HG02973 (cell line): ENCODE data around the gene SMIM20.
A peak's percentile ranks its signal among the peaks of the same experiment; 100 is the strongest.
"Not testable (repeated sequence)": the region's sequence is repeated elsewhere in the genome, so short reads cannot be mapped to it uniquely, and the experiment has no call there.

Experiments
- ATAC-seq: cut with Tn5 transposase; IDR thresholded peaks from one replicate; pipeline ENCODE4 v1.9.1; 2021; ENCODE audit warnings: moderate library complexity; ENCODE audit not compliant: unreplicated experiment

Gene SMIM20

DNA sequence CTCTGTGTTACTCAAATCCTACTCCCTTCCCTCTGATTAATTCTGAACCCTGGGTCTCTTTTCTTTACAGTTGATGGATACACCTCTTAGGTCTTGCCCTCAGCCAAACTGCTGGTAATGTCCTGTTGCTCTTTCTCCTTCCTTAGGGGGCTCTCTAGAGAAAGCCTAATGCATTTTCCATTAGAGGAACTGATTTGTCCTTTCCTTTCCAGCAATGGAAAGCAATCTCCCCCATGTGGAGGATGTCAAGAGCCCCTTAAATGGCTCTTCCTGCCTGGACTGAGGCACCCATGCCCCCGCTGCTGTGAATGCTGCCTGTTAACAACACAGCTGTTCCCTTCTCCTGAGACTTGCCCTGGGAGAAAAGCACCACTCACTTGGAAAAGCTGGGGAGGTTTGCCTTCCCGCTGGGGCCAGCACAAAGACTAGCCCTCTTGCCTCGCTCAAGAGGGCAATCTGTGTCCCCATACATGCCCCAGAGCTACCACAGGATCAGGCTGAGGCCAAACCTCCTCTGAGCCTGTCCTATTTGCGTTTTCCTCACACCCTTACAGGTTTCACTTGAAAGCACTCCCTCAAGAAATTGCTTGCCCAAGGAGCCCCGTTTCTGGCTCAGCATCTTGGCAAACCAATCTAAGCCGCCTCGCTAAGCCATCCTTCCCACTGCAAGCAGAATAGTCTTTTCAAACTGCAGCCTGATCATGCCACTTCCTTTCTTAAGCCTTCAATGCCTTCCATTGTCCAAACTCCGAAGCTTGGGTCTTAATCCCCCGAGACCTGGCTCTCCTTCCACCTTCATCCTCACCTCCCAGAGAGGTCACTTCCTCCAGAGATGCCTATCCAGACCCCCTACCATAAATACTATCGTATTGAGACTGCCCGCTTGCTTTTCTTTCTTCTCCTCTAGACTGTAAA is 23.2 kb upstream of the SMIM20 start:
- no peak for ATAC-seq

DNA sequence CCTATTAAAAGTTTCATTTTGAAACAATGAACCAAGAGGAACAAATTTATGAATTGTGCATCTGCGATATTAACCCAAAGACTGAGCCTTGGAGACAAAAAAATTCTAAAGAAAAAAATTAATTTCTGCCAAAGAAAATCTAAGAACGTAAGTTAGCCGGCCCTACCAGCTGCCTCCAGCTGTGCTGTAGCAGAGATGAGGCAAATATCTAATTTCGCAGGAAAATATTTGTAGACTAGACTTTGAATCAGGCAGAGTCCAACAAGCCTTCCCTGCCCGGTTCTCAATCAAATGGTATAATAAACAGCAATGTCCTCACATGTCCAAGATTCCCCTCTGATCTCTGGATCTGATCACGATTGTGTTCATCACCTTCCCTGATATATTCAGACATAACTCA is 21.2 kb upstream of the SMIM20 start:
- no peak for ATAC-seq

DNA sequence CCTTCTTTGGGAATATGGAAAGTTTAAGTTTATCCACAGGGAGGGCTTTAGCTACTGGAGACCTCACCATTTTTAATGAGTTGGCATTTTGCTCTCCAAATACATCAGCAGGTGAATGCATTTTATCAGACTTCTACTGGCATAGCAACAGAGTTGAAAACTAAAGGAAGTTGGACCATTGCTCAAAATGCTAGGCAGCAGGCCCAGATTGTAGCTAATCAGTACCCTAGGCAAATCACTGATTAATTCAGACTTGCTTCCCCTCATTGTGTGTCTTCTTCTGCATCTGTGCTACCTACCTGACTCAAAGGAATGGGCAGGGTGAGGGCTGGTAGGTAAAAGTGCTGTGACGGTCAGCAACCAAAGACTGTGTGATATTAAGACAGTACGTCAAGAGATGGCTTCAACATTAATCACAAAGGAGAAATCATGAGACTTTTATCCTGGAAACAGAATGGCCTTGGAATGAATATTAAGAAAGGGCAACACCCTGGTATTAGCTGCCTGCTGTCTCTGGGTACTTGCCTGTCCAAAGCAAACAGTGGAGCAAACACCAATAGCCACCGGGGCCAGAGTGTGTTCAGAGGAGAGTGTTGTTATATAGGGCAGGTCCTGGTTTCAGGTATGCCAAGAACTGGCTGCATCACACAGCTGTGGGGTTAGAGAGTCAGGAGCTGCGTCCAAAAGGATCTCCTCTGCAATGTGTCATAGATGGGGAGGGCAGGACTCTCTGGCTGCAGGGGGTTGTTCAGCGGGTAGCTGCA is 17.1 kb upstream of the SMIM20 start:
- ATAC-seq = no peak

DNA sequence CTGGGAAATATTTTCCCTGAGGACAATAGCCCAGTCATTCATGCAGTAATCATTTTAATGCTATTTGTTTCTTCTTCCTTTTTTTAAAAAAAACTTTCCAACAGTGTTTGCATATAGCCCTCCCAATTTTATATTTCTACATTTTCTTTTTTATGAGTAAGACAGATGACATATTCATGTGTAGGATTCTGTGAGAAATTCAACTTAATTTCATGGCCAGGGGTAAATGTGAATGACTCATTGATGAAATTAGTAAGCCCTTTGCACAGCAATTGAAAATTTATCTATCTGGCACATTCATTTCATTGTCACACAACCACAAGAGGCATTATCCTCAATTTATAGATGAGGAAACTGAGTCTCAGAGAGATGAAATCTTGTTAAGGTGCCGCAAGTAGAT is 13.7 kb upstream of the SMIM20 start:
- ATAC-seq = no peak

DNA sequence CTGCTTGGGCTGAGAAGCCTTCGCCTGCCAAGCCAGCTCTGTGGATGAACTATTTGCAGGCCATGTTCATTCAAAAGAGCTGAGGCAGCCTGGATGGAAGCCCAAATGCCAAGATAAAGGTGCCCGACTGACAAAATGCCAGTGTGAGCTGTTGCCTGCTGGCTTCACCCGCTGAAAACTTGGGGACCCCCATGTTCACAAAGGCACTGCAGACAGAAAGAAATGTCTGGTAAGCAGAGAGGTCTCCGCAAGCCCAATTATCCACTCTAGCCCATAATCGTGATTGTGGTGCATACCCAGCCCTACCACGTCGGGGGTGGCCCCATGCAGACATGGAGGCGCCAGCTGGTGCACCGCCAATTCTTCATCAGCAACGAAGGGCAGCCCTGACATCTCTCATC is 13.0 kb upstream of the SMIM20 start:
- ATAC-seq = no peak

DNA sequence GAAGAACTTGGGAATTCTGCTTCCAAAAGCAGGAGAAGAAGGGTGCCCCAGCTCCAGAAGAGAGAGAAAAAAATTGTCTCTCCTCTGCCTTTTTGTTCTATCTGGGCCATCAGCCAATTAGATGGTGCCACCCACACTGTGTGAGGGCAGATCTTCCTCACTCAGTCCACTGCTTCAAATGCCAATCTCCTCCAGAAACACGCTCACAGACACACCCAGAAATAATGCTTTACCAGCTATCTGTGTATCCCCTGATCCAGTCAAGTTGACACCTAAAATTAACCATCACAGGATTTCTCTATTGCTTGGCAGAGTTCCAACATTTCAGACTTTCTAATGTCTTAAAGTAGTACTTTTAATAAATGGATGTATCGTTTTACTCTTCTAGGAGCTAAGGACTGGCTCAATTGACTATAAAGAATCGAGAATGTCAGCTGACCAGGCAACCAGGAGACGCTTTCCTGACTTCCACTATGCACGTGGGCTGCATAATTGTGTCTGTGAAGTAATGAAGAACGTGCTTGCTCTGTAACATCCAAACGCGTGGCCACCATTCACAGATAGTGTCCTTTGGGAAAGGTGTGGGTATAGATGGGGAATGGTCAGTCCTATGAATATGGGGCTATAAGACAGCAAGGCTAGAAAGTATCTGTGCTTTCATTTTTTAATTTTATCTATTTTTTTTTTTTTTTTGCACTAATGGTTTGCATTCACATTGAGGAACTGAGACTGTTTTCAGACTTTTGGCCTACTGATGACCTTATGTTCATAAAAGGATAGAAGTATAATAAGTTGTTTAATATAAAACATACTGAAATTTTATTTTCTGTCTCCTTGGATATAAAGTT is 9.9 kb upstream of the SMIM20 start:
- no peak for ATAC-seq

DNA sequence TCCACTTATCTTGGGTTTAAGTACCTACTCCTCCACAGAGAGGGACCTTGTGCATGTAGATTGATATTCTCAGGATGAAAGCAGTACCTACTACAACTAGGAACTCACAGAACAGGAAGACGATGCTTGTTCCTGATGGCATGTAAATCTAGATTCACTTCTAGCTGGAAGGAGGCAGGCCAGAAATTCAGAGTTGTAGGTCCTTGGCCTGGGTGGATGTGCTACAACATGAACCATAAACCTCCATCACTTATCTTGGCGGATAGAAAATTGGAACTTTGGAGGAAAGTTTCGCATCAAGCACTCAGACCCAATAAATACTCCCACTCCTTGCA is 9.3 kb upstream of the SMIM20 start:
- no peak for ATAC-seq

DNA sequence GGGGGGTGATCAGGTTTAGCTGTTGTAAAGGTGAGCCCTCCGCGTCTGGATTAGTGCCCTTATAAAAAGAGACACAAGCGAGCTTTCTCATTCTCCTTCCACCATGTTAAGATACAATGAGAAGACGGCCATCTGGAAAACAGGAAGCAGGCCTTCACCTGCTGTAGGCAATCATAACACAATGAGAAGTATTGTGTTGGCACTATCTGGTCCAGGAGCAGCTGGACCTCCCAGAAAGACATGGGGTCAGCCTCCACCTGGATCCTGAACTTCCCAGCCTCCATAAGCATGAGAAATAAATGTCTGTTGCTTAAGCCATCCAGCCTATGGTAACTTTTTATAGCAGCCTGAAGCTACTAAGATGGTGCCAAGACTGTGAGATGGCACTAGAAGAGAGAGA is 8.6 kb upstream of the SMIM20 start:
- ATAC-seq = no peak

DNA sequence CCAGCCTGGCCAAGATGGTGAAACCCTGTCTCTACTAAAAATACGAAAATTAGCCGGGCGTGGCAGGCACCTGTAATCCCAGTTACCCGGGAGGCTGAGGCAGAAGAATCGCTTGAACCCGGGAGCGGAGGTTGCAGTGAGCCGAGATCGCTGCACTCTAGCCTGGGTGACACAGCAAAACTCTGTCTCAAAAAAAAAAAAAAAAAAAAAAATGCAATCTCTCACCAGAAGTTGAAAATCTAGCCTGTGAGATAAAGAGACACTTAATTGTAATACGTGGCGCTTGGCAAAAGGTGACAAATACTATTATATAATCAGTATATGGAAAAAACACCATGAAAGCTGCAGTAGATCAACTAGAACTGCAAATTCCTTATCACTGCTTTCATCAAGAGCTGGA is 7.9 kb upstream of the SMIM20 start:
- not testable (repeated sequence) for ATAC-seq

DNA sequence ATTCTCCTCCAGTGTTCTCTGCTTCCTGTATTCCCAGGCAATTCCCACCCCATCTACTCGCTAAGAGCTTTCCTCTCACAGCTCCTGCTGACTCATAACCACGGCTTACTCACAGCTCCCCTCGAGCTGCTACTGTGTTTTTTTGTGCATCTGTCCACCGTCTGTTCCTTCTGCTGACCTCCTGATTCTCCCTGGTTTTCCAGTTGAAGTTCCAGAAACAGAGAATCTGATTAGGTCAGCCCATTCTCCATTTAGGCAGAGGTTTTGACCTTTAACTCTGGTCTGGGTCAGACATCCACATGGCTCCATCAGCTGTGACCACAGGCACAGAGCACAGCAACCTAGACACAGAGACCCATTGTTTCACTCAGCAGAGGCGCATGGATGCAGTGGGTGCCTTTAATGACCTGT is 5.5 kb upstream of the SMIM20 start:
- no peak for ATAC-seq

DNA sequence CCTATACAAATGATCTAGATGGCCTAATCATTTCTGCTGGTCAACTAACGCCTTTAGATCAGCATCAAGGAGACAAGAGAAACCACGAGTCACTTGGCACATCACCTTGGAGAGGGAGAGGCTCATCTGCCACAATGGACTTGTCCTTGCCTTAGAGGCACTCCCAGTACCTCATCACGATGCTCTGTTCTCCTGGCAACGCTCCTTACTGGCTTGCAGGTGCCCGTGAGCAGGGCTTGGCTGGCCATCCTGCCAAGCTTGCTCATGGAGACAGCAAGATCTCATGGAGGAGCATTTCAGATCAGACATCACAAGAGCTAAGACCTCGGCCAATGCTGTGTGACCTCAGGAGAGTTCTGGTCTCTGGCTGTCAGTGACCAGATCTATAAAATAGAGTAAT is 2.7 kb upstream of the SMIM20 start:
- no peak for ATAC-seq

DNA sequence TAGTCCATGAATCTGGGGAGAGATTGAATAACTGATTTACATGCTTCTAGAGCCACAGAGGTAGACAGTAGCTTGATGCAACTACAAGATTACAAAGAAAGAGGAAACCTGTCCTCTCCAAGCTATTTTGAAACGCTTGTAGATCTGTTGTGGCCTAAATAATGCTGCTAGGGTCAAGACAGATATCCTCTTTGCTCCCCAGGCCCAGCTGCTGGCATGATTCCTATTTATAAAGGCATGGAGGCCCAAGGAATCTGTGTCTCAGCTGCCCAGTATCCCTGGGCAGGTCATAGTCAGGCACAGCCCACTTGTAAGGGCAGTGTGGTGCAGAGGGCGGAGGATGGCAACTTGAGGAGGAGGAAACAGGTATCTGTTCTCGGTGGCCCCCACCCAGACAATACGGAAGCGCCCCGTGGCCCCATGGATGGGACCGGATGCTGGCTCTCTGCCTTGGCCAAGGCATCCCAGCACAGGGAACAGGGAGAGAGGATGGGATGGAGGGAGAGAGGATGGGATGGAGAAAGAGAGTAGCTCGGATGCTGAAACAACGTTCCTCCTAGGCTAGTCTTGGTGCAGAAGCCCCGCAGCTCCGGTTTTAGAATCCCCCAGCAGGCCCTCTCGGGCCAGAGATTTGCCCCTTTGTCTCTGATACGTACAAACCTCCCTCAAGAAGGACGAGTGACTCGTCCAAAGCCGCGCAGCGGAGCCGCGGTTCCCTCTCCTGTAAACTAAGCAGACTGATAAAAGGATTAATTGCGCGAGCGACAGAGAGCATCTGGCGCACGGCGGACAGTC is 767 bp upstream of the SMIM20 start:
- ATAC-seq = peak; percentile 21

DNA sequence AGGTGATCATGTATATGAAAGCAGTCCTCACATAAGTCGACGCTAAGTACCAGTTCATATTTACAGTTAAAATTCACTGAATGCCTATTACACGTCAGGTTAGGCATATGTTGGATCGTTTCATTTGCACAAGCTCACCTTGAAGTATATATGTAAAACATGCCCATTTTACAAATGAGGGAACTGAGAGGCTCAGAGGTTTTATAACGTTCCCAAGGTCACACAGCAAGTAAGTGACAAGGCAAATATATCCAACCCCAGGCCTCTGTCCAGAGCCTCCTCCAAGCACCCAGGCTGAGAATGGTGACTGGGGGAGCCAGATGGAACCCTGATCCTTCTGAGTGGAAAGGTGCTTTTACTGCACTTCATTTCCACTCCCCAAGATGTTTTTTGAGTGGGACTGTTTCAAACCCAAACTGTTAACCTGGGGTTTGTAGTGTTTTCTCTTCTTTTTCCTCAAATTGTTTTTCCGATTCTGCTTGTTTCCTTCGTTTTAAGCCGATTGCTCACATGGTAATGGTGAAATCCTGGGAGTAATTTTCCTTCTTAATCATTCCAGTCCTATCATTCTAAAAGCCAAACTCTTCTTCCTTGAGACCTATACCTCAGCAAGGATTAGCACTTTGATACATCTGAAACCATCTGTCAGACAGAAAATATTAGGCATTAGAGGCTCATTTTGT is 791 bp downstream of the SMIM20 start:
- ATAC-seq = no peak

DNA sequence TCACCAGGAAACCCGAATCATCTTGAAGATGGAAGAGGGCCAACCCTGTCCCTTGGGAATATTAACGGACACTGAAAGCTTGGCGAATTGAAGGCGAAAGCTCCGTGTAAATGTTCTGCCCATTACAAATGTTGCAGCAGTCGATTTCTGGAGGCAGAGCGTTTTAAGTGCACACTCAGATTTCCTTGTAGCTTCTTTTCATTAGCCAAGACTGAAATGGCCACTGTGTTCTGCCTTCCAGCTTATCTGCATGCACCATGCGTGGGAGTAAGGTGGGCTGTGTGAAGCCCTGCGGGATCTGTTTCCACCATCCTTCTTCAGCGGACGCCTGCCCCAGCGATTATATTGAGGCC is 1.3 kb downstream of the SMIM20 start:
- no peak for ATAC-seq

DNA sequence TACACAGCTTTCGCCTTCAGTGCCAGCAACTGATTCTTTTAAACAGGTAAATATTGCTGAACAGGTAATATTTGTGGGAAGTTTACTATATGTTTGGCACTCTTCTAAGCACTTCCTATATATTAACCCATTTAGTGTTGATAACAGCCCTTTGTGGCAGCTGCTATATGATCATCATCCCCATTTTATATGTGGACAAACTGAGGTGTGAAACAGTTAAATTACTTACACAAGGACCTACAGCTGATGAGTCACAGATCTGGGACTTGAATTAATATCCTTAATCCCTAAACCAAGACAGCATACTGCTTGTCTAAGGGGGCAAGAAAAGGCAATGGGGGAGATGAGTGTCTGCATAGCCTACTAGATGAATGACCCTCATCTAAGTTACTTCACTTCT is 2.9 kb downstream of the SMIM20 start:
- no peak for ATAC-seq

DNA sequence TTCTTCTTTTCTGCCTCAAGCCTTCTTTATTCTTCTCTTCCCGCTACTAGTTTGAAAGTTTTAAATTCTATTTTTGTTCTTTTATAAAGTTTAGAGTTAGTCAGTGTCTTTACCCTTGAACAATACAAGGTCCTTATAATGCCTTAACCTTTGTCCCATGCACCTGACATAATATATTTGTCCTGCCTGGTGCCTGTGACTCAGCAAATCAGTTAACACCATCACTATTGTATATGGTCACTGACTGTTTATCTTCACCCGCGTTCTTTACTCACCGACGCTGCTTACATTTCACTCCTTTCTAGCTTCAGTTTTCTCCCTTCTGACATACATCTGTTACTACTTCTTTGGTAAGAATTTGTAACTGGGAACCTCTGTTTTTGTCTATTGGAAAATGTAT is 5.7 kb downstream of the SMIM20 start:
- no peak for ATAC-seq

DNA sequence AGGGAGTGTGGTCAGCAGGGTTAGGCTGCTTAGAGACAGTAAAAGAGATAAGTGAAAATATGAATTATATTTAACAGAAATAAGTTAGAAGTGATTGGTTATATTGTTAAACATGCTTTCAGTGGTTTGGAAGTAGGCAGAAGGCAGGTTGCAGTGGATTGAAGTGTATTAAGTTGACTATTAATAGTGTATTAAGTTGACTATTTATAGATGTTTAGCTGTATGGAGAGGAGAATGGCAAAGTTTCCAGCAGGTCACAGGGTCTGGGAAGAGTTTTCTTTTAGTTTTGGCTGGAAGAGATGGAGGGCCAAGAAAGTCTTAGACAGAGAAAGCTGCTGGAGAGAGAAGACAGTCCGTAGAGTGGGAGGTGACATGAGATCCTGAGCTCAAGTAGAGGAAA is 7.9 kb downstream of the SMIM20 start:
- no peak for ATAC-seq

DNA sequence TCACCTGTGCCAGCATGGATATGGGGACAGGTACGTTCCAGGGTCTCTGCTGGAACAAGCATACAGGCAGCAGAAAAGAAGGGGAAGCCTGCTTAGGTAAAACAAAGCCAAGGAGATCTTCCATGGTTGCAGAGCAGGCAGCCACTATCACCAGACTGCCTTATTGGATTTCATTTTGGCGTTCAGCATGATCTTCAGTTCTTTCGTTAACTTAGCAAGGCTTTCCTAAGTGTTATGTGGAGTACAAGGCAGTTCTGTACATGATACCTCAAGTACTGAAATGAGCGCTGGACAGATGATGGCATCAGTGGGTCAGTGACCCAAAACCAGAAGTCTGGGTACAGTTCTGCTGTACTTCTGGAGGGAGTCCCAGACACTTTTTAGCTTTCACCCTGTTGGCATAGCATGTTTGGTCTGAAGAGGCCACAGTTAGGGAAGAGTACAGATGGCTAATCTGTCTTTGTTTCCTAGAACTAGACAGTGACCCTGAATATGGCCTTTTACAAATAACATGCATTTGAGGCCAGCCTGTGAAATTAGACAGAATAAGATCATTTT is 8.9 kb downstream of the SMIM20 start:
- ATAC-seq = no peak

DNA sequence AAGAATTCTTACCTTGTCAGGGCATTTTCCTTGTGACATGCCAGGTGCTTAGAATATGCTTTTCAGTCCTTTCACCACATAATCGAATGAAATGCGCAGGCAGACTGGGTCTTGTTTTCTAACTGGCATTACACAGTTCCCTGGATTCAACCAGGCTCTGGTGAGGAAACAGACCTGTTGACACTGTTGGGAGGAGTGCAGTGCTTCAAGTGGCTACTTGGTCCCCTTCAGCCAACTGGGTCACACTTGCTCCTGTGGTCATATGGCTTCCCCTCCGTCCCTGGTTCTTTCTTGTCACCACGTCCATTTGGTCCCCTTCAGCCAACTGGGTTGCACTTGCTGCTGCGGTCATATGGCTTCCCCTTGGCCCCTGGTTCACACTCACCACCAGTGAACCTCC is 9.7 kb downstream of the SMIM20 start:
- no peak for ATAC-seq
